Heart left ventricle (tissue), 16 donors: ENCODE measurements around the gene CREBL2. TPM values are rescaled to one million over a fixed set of nuclear protein-coding genes. Genes with fewer than 3 reads are reported as not detected.
"Not testable (repeated sequence)": the region's sequence is repeated elsewhere in the genome, so short reads cannot be mapped to it uniquely, and the experiment has no call there.

Experiments
- ATAC-seq, 4 donors: fragments of 200-7000 bp; cut with Tn5 transposase; one replicate each; pipeline ENCODE4 v1.9.1; 2020 to 2022; ENCODE audit warnings: moderate library complexity in 4 of 4, mild to moderate bottlenecking in 3 of 4, moderate number of reproducible peaks in 1 of 4
- DNase-seq, 5 donors: peaks; one replicate each; pipeline ENCODE4 v3.0.0-alpha.2; 2020
- H3K27ac ChIP-seq, 12 donors: fragments of 200-600 bp; sonication (generic) in 4 of 12; one replicate each; pipeline versions ENCODE4 v1.5.0 to v1.8.0; 2016 to 2022; ENCODE audit warnings: mild to moderate bottlenecking in 2 of 12
- H3K27me3 ChIP-seq, 9 donors: fragments of 200-600 bp; sonication (generic) in 2 of 9; one replicate each; pipeline versions ENCODE4 v1.5.1 to v1.8.0; 2016 to 2022; ENCODE audit warnings: mild to moderate bottlenecking in 3 of 9
- H3K36me3 ChIP-seq, 9 donors: fragments of 200-600 bp; sonication (generic) in 2 of 9; one replicate each; pipeline versions ENCODE4 v1.5.0 to v1.8.0; 2018 to 2022; ENCODE audit warnings: mild to moderate bottlenecking in 2 of 9
- H3K4me1 ChIP-seq, 12 donors: fragments of 200-600 bp; sonication (generic) in 4 of 12; one replicate each; pipeline versions ENCODE4 v1.5.0 to v1.8.0; 2016 to 2022; ENCODE audit warnings: mild to moderate bottlenecking in 3 of 12
- H3K4me3 ChIP-seq, 12 donors: fragments of 200-600 bp; sonication (generic) in 4 of 12; one replicate each; pipeline versions ENCODE4 v1.5.0 to v1.8.0; 2017 to 2022; ENCODE audit warnings: mild to moderate bottlenecking in 9 of 12, moderate library complexity in 4 of 12
- H3K9me3 ChIP-seq, 12 donors: fragments of 200-600 bp; sonication (generic) in 4 of 12; one replicate each; pipeline versions ENCODE4 v1.5.0 to v1.8.0; 2016 to 2022; ENCODE audit warnings: mild to moderate bottlenecking in 1 of 12
- POLR2A ChIP-seq, 2 donors: fragments of 450-650 bp; IDR thresholded peaks; one replicate each; pipeline ENCODE4 v1.6.1; 2017; ENCODE audit warnings: antibody characterized with exemption in 2 of 2, mild to moderate bottlenecking in 2 of 2, moderate library complexity in 2 of 2
- WGBS, 4 donors: extraction: QIAGEN DNeasy Blood & Tissue Kit in 2 of 4; methylation state at CpG; one replicate each; pipeline versions ENCODE4 v1.1.5 to v1.1.7; 2013 to 2018; 5-methylcytosine and 5-hydroxymethylcytosine counted together
- intact Hi-C, 10 donors: fragments of 100-400 bp; cut with DNase I; formaldehyde crosslinking; loops; one replicate each; pipeline versions ENCODE4 v1.11.1 to v1.14.2; 2022
- polyA plus RNA-seq, 2 donors: library from polyadenylated mRNA; stranded (reverse); fragments of 200-250 nt; gene quantifications; one replicate each; pipeline ENCODE4 v1.2.3, GENCODE V29; 2013
- total RNA-seq, 9 donors: library from RNA; depleted of rRNA in 2 of 9; stranded (reverse); fragments of >200 nt in 2 of 9; fragmentation: NEBNext Ultra II Directional in 3 of 9; extraction: Animal tissue kit (Norgen Biotek cat#: 25700) in 3 of 9; gene quantifications; one replicate each; pipeline versions ENCODE4 v1.1.0 to v1.2.4, GENCODE V29; 2016 to 2023
- TF ChIP-seq, protein P1 (sequence below), 12 donors: fragments of 200-600 bp; sonication (generic) in 4 of 12; IDR thresholded peaks; one replicate each; pipeline versions ENCODE4 v1.5.0 to v1.8.0; 2018 to 2022; ENCODE audit warnings: antibody characterized with exemption in 12 of 12, mild to moderate bottlenecking in 5 of 12
- donor health status: ischemic (EF 13 %, LVEDD 7.1; RV severe dilation, severe dysfunction).
- donor health status: healthy with polysubstance abuse.
- donor health status: DM: no; HTN: yes; CAD: no.
- donor health status: DM: no; HTN: no; CAD: no.
- donor health status: ischemic (EF 25% LVEDD 6.9; RV normal size, moderate dysfunction).
- donor health status: ischemic (EF 25% LVEDD 5.7; RV mildly dilated, moderate dysfunction).
- donor health status: healthy.
- donor health status: DM: yes; HTN: yes; CAD: no.
- donor health status: ischemic (EF 35%, LVEDD 5.7; RV mildly dilated, moderate dysfunction).
- donor health status: nonischemic (EF 11% LVEDD 7.7; RV severe dilation, severe dysfunction).
- donor health status: DM: yes; HTN: yes; CAD: no.
- donor health status: PGD.
- donor health status: ischemic (EF 29% LVEDD 5.4; RV normal size, mild dysfunction).
- donor health status: nonischemic (EF 23%, LVEDD 6.1; RV moderate dilation, normal function).

CREBL2 gene
- total and polyA plus RNA-seq, 11 donors = 8.8 to 30.0 (median 17.8) TPM

DNA sequence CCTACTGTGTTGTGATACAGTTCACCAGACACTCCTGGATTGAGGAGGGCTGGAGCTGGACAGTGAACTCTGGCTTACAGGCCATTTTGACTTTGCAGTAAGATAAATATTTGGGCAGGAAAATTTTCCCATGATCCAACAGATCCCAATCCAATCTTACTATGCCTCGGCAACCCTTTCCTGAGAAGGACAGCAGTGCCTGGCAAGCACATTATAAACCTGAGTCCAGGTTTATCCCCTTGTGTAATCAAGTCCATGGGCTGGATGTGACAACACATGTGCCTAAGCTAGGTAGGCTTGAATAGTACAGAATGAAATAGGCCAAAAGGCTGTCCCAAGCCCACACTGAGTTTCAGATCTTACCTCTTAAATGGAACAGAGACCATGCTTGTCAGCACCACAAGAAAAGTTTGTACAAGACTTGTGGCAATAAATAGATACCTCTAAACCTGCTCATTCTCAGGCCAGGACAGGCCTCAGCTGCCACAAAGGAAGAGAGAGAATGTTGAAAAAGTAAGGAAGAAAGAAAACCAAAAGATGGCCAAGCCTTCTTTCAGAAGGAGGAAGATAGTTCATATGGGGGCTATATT lies 34.9 kb downstream of the CREBL2 start:
- peaks cover 0 to 36% (median 26%) of the 10 kb centered on the region in 9 donors for H3K36me3 ChIP-seq
- no peak overlapping the region for H3K27ac ChIP-seq
- no peaks in the 10 kb centered on the region for H3K27me3 ChIP-seq
- H3K4me3 ChIP-seq = no peak overlapping the region
- H3K9me3 ChIP-seq = peaks cover 0 to 32% (median 21%) of the 10 kb centered on the region in 12 donors
- TF ChIP-seq, protein P1, sequence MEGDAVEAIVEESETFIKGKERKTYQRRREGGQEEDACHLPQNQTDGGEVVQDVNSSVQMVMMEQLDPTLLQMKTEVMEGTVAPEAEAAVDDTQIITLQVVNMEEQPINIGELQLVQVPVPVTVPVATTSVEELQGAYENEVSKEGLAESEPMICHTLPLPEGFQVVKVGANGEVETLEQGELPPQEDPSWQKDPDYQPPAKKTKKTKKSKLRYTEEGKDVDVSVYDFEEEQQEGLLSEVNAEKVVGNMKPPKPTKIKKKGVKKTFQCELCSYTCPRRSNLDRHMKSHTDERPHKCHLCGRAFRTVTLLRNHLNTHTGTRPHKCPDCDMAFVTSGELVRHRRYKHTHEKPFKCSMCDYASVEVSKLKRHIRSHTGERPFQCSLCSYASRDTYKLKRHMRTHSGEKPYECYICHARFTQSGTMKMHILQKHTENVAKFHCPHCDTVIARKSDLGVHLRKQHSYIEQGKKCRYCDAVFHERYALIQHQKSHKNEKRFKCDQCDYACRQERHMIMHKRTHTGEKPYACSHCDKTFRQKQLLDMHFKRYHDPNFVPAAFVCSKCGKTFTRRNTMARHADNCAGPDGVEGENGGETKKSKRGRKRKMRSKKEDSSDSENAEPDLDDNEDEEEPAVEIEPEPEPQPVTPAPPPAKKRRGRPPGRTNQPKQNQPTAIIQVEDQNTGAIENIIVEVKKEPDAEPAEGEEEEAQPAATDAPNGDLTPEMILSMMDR (IDR thresholded peaks at IDR 0.05) = no peak
- no peak for TF ChIP-seq POLR2A (IDR thresholded peaks at IDR 0.05)
- DNase-seq (no peak), ATAC-seq (no peak)
- 96 to 100% (median 99%) methylated on average over 1 of the region's 1 CpG for WGBS, 4 donors
- no peaks in the 10 kb centered on the region for H3K4me1 ChIP-seq
- intact Hi-C loops = loop anchor here in 1 of 10 donors (5.0 kb wide), 1 partner anchor 91 kb away; no protein-coding TSS in a partner anchor

DNA sequence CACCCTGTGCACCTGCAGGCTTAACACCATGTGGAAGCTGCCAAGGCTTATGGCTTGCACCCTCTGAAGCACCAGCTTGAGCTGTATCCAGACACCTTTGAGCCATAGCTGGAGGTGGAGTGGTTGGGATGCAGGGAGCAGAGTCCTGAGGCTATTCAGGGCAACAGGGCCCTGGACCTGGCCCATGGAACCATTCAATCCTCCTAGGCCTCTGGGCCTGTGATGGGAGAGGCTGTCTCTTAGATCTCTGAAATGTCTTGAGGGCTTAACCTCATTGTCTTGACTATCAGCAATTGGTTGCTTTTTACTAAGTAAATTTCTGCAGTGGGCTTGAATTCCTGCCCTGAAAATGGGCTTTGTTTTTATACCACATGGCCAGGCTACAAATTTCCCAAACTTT lies 36.6 kb downstream of the CREBL2 start:
- H3K4me3 ChIP-seq = no peak overlapping the region
- no peak for DNase-seq
- H3K4me1 ChIP-seq = no peaks in the 10 kb centered on the region
- ATAC-seq = no peak
- H3K27ac ChIP-seq = no peak overlapping the region
- H3K27me3 ChIP-seq = no peaks in the 10 kb centered on the region
- H3K9me3 ChIP-seq = peaks cover 0 to 32% (median 21%) of the 10 kb centered on the region in 12 donors
- peaks cover 0 to 19% (median 9%) of the 10 kb centered on the region in 9 donors for H3K36me3 ChIP-seq
- TF ChIP-seq POLR2A (IDR thresholded peaks at IDR 0.05) = no peak
- TF ChIP-seq, protein P1 (IDR thresholded peaks at IDR 0.05) = no peak
- intact Hi-C loops = loop anchor here in 1 of 10 donors (5.0 kb wide), 1 partner anchor 89 kb away; no protein-coding TSS in a partner anchor

DNA sequence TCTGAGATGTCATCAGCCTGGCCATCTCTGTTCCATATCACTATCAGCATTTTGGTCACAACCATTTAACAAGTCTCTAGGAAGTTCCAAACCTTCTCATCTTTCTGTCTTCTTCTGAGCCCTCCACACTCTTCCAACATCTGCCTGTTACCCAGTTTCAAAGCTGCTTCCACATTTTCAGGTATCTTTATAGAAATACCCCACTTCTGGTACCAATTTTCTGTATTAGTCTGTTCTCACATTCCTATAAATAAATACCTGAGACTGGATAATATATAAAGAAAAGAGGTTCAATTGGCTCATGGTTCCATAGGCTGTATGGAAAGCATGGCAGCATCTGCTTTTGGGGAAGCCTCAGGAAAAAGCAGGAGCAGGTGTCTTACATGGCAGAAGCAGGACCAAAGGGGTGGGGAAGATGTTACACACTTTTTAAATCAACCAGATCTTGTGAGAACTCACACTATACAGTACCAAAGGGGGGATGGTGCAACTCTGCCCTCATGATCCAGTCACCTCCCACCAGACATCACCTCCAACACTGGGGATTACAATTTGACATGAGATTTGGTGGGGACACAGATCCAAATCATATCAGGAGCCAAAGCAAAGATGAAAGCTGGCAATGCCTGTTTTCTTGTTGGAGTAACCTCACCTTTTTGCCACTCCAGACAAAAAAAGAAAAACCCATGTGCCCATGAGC lies 37.4 kb downstream of the CREBL2 start:
- no peak for DNase-seq
- intact Hi-C loops = loop anchor here in 1 of 10 donors (5.0 kb wide), 1 partner anchor 88 kb away; no protein-coding TSS in a partner anchor
- Histone ChIP-seq H3K27ac (no peak overlapping the region), H3K36me3 (peaks cover 0 to 11% (median 2%) of the 10 kb centered on the region in 9 donors), H3K4me3 (no peak overlapping the region), H3K4me1 (no peaks in the 10 kb centered on the region), H3K27me3 (no peaks in the 10 kb centered on the region), H3K9me3 (peaks cover 0 to 32% (median 21%) of the 10 kb centered on the region in 12 donors)
- ATAC-seq = no peak
- TF ChIP-seq, protein P1 (IDR thresholded peaks at IDR 0.05) = no peak
- TF ChIP-seq POLR2A (IDR thresholded peaks at IDR 0.05) = no peak

DNA sequence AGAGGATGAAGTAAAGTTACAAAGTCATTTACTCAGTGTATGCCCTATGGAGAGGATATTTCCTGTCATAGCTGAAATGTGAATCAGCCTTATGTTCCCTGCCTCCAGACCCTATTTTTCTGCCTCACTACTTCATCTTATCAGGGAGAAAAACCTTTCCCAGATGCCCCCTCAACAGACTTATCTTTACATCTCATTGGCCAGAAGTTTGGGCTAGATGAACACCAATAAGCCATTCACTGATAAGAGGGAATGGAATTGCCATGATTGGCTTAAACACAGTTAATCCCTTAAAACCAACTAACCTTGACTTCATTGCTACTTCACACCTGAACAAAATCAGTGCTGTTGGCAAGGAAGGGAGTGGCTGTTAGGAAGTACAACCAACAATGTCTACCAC lies 40.1 kb downstream of the CREBL2 start:
- Histone ChIP-seq H3K27ac (no peak overlapping the region), H3K4me3 (no peak overlapping the region), H3K4me1 (peaks cover 0 to 9% (median 0%) of the 10 kb centered on the region in 12 donors), H3K9me3 (peaks cover 0 to 32% (median 21%) of the 10 kb centered on the region in 12 donors), H3K27me3 (no peaks in the 10 kb centered on the region), H3K36me3 (no peaks in the 10 kb centered on the region)
- DNase-seq (no peak), ATAC-seq (no peak)
- intact Hi-C loops = no loop called here
- TF ChIP-seq, protein P1 (IDR thresholded peaks at IDR 0.05) = no peak
- no peak for TF ChIP-seq POLR2A (IDR thresholded peaks at IDR 0.05)

DNA sequence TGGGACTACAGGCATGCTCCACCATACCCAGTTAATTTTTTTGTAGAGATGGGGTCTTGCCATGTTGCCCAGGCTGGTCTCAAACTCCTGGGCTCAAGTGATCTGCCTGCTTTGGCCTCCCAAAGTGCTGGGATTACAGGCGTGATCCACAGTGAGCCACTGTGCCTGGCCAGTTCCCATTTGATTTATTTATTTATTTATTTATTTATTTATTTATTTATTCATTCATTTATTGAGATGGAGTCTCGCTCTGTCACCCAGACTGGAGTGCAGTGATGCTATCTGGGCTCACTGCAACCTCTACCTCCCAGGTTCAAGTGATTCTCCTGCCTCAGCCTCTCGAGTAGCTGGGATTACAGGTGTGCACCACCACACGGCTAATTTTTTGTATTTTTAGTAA lies 41.0 kb downstream of the CREBL2 start:
- peaks cover 0 to 29% (median 21%) of the 10 kb centered on the region in 12 donors for H3K9me3 ChIP-seq
- H3K27ac ChIP-seq, H3K4me3 ChIP-seq, H3K27me3 ChIP-seq, H3K4me1 ChIP-seq, DNase-seq, intact Hi-C loops, H3K36me3 ChIP-seq, ATAC-seq: not testable (repeated sequence)
- WGBS, 4 donors = 94 to 95% (median 95%) methylated on average over 4 of the region's 4 CpGs
